ENCODE measurements around the gene DDR2.

Gene DDR2

GRCh38 chr1:162682013-162682419, 49.8 kb downstream of the DDR2 start:
- DNase-seq (ENCODE audit: low read depth) = peak; percentile 41
- TF ChIP-seq CTCF (conservative IDR thresholded peaks at IDR 0.05; ENCODE audit: control insufficient read depth, insufficient read depth, low read depth, low read length) = no peak
- no peak overlapping the region for H3K4me3 ChIP-seq (ENCODE audit: control insufficient read depth, low read depth, low read length)

GRCh38 chr1:162687870-162688269, 55.6 kb downstream of the DDR2 start:
- TF ChIP-seq CTCF (conservative IDR thresholded peaks at IDR 0.05; ENCODE audit: control insufficient read depth, insufficient read depth, low read depth, low read length) = no peak
- H3K4me3 ChIP-seq (ENCODE audit: control insufficient read depth, low read depth, low read length) = no peak overlapping the region
- DNase-seq (ENCODE audit: low read depth) = no peak

- TF ChIP-seq CTCF (conservative IDR thresholded peaks at IDR 0.05; ENCODE audit: control insufficient read depth, insufficient read depth, low read depth, low read length) = no peak
- no peak overlapping the region for H3K4me3 ChIP-seq (ENCODE audit: control insufficient read depth, low read depth, low read length)
- DNase-seq (ENCODE audit: low read depth) = no peak
Measured at GRCh38 chr1:162688521-162688920, 56.3 kb downstream of the DDR2 start.

- no peak for DNase-seq (ENCODE audit: low read depth)
- TF ChIP-seq CTCF (conservative IDR thresholded peaks at IDR 0.05; ENCODE audit: control insufficient read depth, insufficient read depth, low read depth, low read length) = no peak
- H3K4me3 ChIP-seq (ENCODE audit: control insufficient read depth, low read depth, low read length) = no peak overlapping the region
Measured at GRCh38 chr1:162688931-162689330, 56.7 kb downstream of the DDR2 start.

- DNase-seq (ENCODE audit: low read depth) = peak; percentile 82
- no peak overlapping the region for H3K4me3 ChIP-seq (ENCODE audit: control insufficient read depth, low read depth, low read length)
- TF ChIP-seq CTCF (conservative IDR thresholded peaks at IDR 0.05; ENCODE audit: control insufficient read depth, insufficient read depth, low read depth, low read length) = no peak
Measured at GRCh38 chr1:162689745-162690671, 57.7 kb downstream of the DDR2 start.

GRCh38 chr1:162690672-162691434, 58.6 kb downstream of the DDR2 start:
- TF ChIP-seq CTCF (conservative IDR thresholded peaks at IDR 0.05; ENCODE audit: control insufficient read depth, insufficient read depth, low read depth, low read length) = no peak
- no peak overlapping the region for H3K4me3 ChIP-seq (ENCODE audit: control insufficient read depth, low read depth, low read length)
- DNase-seq (ENCODE audit: low read depth) = peak; percentile 98
